Measurements from ENCODE around the gene ETS2.

ETS2 gene

GRCh38 chr21:38850277-38850951, 44.7 kb downstream of the ETS2 start:
- H2AFZ ChIP-seq (ENCODE audit: low read length): no peak overlapping the region
- H3K9me3 ChIP-seq (replicated peaks; ENCODE audit: insufficient read depth, low read length): no peaks in the 10 kb centered on the region
- no peaks in the 10 kb centered on the region for H3K9me2 ChIP-seq (replicated peaks; ENCODE audit: insufficient read depth, low read length)
- no peaks in the 10 kb centered on the region for H4K20me1 ChIP-seq (ENCODE audit: insufficient read depth, low read length)
- no peaks in the 10 kb centered on the region for H3K4me1 ChIP-seq (ENCODE audit: low read length)
- TF ChIP-seq EZH2phosphoT487 (IDR thresholded peaks at IDR 0.05; ENCODE audit: low read length): no peak
- TF ChIP-seq EZH2 (optimal IDR thresholded peaks at IDR 0.05; ENCODE audit: low read depth, low read length): no peak
- no peak for TF ChIP-seq CTCF (IDR thresholded peaks at IDR 0.05; ENCODE audit: low read length)
- no peak overlapping the region for H3K4me2 ChIP-seq (ENCODE audit: low read depth, low read length)
- no peaks in the 10 kb centered on the region for H3K27me3 ChIP-seq (replicated peaks; ENCODE audit: insufficient read depth, low read length)
- no peaks in the 10 kb centered on the region for H3F3A ChIP-seq (ENCODE audit: insufficient read depth, low read length)
- no peak for DNase-seq
- no peak overlapping the region for H3K9ac ChIP-seq (ENCODE audit: low read length)
- H3K27ac ChIP-seq (ENCODE audit: low read length): no peak overlapping the region
- H3K36me3 ChIP-seq (replicated peaks; ENCODE audit: insufficient read depth, low read length): no peaks in the 10 kb centered on the region
- no peaks in the 10 kb centered on the region for H3K79me2 ChIP-seq (ENCODE audit: low read length)
- no peak overlapping the region for H3K4me3 ChIP-seq (ENCODE audit: low read length)

GRCh38 chr21:38851101-38851500, 45.4 kb downstream of the ETS2 start:
- no peak for DNase-seq
- Histone ChIP-seq H2AFZ (ENCODE audit: low read length) (no peak overlapping the region), H3K4me2 (ENCODE audit: low read depth, low read length) (no peak overlapping the region), H3K27me3 (replicated peaks; ENCODE audit: insufficient read depth, low read length) (no peaks in the 10 kb centered on the region), H3K9me3 (replicated peaks; ENCODE audit: insufficient read depth, low read length) (no peaks in the 10 kb centered on the region), H3K27ac (ENCODE audit: low read length) (no peak overlapping the region), H3K36me3 (replicated peaks; ENCODE audit: insufficient read depth, low read length) (no peaks in the 10 kb centered on the region), H3K9ac (ENCODE audit: low read length) (no peak overlapping the region), H3K9me2 (replicated peaks; ENCODE audit: insufficient read depth, low read length) (no peaks in the 10 kb centered on the region), H3F3A (ENCODE audit: insufficient read depth, low read length) (no peaks in the 10 kb centered on the region), H3K4me3 (ENCODE audit: low read length) (no peak overlapping the region), H3K79me2 (ENCODE audit: low read length) (no peaks in the 10 kb centered on the region), H4K20me1 (ENCODE audit: insufficient read depth, low read length) (no peaks in the 10 kb centered on the region), H3K4me1 (ENCODE audit: low read length) (no peaks in the 10 kb centered on the region)
- TF ChIP-seq CTCF (IDR thresholded peaks at IDR 0.05; ENCODE audit: low read length) (no peak), EZH2 (optimal IDR thresholded peaks at IDR 0.05; ENCODE audit: low read depth, low read length) (no peak)

- Histone ChIP-seq H4K20me1 (ENCODE audit: insufficient read depth, low read length) (no peaks in the 10 kb centered on the region), H3K9ac (ENCODE audit: low read length) (no peak overlapping the region), H3K27me3 (replicated peaks; ENCODE audit: insufficient read depth, low read length) (no peaks in the 10 kb centered on the region), H3K9me3 (replicated peaks; ENCODE audit: insufficient read depth, low read length) (no peaks in the 10 kb centered on the region), H3K4me2 (ENCODE audit: low read depth, low read length) (no peak overlapping the region), H3K79me2 (ENCODE audit: low read length) (no peaks in the 10 kb centered on the region), H3K4me1 (ENCODE audit: low read length) (no peaks in the 10 kb centered on the region), H3K4me3 (ENCODE audit: low read length) (no peak overlapping the region), H3K9me2 (replicated peaks; ENCODE audit: insufficient read depth, low read length) (no peaks in the 10 kb centered on the region), H3K36me3 (replicated peaks; ENCODE audit: insufficient read depth, low read length) (no peaks in the 10 kb centered on the region), H3K27ac (ENCODE audit: low read length) (no peak overlapping the region), H2AFZ (ENCODE audit: low read length) (no peak overlapping the region), H3F3A (ENCODE audit: insufficient read depth, low read length) (no peaks in the 10 kb centered on the region)
- DNase-seq: no peak
- TF ChIP-seq EZH2phosphoT487 (IDR thresholded peaks at IDR 0.05; ENCODE audit: low read length): no peak
- no peak for TF ChIP-seq CTCF (IDR thresholded peaks at IDR 0.05; ENCODE audit: low read length)
- no peak for TF ChIP-seq EZH2 (optimal IDR thresholded peaks at IDR 0.05; ENCODE audit: low read depth, low read length)
Measured at GRCh38 chr21:38852278-38852677, 46.5 kb downstream of the ETS2 start.
